ENCODE measurements around the gene KRT20. TPM values are rescaled to one million over a fixed set of nuclear protein-coding genes. Genes with fewer than 3 reads are reported as not detected.

The KRT20 gene
- total RNA-seq = 100 to 1,000 TPM; 207 to 797 (median 735) TPM

DNA sequence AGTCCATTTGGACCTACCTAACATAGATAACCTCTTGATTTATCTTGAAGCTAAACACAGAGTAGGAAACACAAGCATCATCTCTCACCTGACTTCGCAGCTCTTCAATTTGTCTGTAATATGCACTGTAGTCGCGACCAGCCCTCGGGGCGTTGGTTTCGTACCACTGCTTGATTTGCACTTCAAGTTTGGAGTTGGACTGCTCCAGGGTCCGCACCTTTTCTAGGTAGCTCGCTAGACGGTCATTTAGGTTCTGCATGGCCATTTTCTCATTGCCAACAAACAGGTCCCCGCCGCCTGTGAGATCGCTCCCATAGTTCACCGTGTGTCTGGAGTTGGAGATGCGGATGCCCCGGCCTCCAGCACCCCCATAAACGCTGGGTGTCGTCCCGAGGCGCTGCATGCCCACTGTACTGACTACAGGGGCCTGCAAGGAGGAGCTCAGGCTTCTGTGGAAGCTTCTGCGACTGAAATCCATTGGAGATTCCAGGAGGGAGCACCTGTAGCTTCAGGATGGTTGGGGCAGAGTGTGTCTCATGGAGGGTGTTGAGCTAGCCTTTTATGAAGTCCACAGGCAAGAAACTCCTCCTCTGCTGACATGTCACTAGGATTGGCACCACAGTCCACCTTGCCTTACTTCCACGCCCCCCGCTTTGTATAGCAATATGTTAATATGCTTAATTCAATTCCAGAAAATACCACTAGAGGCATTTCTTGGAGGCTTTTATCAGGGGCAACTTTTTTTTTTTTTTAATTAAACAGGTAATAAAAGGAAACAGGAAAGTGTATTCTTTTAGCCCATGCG, at the start of gene KRT20:
TSS of gene KRT20 (minus strand) at position 535 of the 805 bp plus-strand sequence. CDS start at position 478, 57 bp downstream.
- Histone ChIP-seq H3K9me3 (no peaks in the 10 kb centered on the region), H3K27ac (peak within 1 kb of the TSS; percentile 55 to 78 (median 72)), H3K36me3 (no peaks in the 10 kb centered on the region), H3K27me3 (peaks cover 12% of the 10 kb centered on the region), H3K4me1 (peaks cover 0 to 8% (median 1%) of the 10 kb centered on the region in 4 donors), H3K4me3 (peak within 1 kb of the TSS in 3 of 4 donors; percentile 17 to 46 (median 32))
- intact Hi-C loops (cut with DNase I; ENCODE audit: low total_unique reads) (no loop called here), in situ Hi-C loops (cut with MboI; ENCODE audit: low pct_ligation_motif_present in 1 of 4, low pct_unique_long_range_greater_than_20kb in 1 of 4, low sequenced_read_pairs in 3 of 4) (no loop called here)
- peak; percentile 67 for DNase-seq
- TF ChIP-seq EP300 (IDR thresholded peaks at IDR 0.05; ENCODE audit: low read depth) (no peak), POLR2A (IDR thresholded peaks at IDR 0.05) (peak; percentile 94), POLR2AphosphoS5 (IDR thresholded peaks at IDR 0.05) (peak; percentile 26 to 96 (median 93))
- TF ChIP-seq, protein P1, sequence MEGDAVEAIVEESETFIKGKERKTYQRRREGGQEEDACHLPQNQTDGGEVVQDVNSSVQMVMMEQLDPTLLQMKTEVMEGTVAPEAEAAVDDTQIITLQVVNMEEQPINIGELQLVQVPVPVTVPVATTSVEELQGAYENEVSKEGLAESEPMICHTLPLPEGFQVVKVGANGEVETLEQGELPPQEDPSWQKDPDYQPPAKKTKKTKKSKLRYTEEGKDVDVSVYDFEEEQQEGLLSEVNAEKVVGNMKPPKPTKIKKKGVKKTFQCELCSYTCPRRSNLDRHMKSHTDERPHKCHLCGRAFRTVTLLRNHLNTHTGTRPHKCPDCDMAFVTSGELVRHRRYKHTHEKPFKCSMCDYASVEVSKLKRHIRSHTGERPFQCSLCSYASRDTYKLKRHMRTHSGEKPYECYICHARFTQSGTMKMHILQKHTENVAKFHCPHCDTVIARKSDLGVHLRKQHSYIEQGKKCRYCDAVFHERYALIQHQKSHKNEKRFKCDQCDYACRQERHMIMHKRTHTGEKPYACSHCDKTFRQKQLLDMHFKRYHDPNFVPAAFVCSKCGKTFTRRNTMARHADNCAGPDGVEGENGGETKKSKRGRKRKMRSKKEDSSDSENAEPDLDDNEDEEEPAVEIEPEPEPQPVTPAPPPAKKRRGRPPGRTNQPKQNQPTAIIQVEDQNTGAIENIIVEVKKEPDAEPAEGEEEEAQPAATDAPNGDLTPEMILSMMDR (IDR thresholded peaks at IDR 0.05) = peak; percentile 11 to 60 (median 36)
- 68 to 83% methylated on average over 8 to 20 of the region's 23 CpGs for WGBS, 2 donors (ENCODE audit: low coverage in 1 of 2)

- Histone ChIP-seq H3K36me3 (no peaks in the 10 kb centered on the region), H3K27me3 (no peaks in the 10 kb centered on the region), H3K4me1 (peaks cover 0 to 10% (median 0%) of the 10 kb centered on the region in 4 donors), H3K27ac (no peak overlapping the region), H3K4me3 (no peak overlapping the region), H3K9me3 (no peaks in the 10 kb centered on the region)
- in situ Hi-C loops (cut with MboI; ENCODE audit: low pct_ligation_motif_present in 1 of 4, low pct_unique_long_range_greater_than_20kb in 1 of 4, low sequenced_read_pairs in 3 of 4) (no loop called here), intact Hi-C loops (cut with DNase I; ENCODE audit: low total_unique reads) (no loop called here)
- TF ChIP-seq POLR2A (IDR thresholded peaks at IDR 0.05) (no peak), EP300 (IDR thresholded peaks at IDR 0.05; ENCODE audit: low read depth) (no peak), POLR2AphosphoS5 (IDR thresholded peaks at IDR 0.05) (no peak)
- TF ChIP-seq, protein P1 (IDR thresholded peaks at IDR 0.05) = no peak
- 64% methylated on average over 2 of the region's 2 CpGs; no CpG with 5 or more reads in 1 of the 2 donors for WGBS, 2 donors (ENCODE audit: low coverage in 1 of 2)
- no peak for DNase-seq
Observed at GRCh38 chr17:40932608-40933007, 47.6 kb upstream of the KRT20 start.

- intact Hi-C loops (cut with DNase I; ENCODE audit: low total_unique reads) = no loop called here
- 57 to 80% methylated on average over 3 of the region's 3 CpGs for WGBS, 2 donors (ENCODE audit: low coverage in 1 of 2)
Observed at GRCh38 chr17:40931311-40931710, 46.3 kb upstream of the KRT20 start.

DNA sequence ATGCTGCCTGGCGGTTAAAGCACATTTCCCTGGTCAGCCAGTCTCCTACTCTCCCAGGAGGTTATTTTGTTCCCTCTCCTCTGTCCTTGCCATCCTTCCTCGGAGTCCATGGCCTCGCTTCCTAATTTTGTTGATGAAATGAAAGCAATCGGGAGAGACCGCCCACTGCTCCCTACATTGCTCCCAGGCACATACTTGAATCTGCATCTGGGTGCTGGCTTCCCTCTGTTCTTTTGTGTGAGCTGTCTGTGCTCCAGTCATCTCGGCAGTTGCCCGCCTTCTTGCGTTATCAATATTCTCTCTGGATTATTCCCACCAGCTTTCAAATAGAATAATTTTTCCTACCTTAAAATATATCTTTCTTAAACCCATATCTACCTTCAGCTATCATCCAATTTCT, 41.3 kb upstream of the KRT20 start:
- H3K4me3 ChIP-seq = no peak overlapping the region
- H3K4me1 ChIP-seq = no peaks in the 10 kb centered on the region
- TF ChIP-seq POLR2A (IDR thresholded peaks at IDR 0.05) = no peak
- no peak for TF ChIP-seq EP300 (IDR thresholded peaks at IDR 0.05; ENCODE audit: low read depth)
- TF ChIP-seq, protein P1 (IDR thresholded peaks at IDR 0.05) = no peak
- no peak for TF ChIP-seq POLR2AphosphoS5 (IDR thresholded peaks at IDR 0.05)
- peaks cover 16% of the 10 kb centered on the region for H3K27me3 ChIP-seq
- H3K9me3 ChIP-seq = no peaks in the 10 kb centered on the region
- in situ Hi-C loops (cut with MboI; ENCODE audit: low pct_ligation_motif_present in 1 of 4, low pct_unique_long_range_greater_than_20kb in 1 of 4, low sequenced_read_pairs in 3 of 4) = no loop called here
- no peak for DNase-seq
- no peak overlapping the region for H3K27ac ChIP-seq
- WGBS, 2 donors (ENCODE audit: low coverage in 1 of 2) = 79 to 81% methylated on average over 8 of the region's 8 CpGs
- intact Hi-C loops (cut with DNase I; ENCODE audit: low total_unique reads) = no loop called here
- no peaks in the 10 kb centered on the region for H3K36me3 ChIP-seq

More at GRCh38 chr17:40931311-40931710, 46.3 kb upstream of the KRT20 start:
- peaks cover 0 to 1% (median 0%) of the 10 kb centered on the region in 4 donors for H3K4me1 ChIP-seq
- H3K4me3 ChIP-seq = no peak overlapping the region
- TF ChIP-seq POLR2A (IDR thresholded peaks at IDR 0.05) = no peak
- TF ChIP-seq, protein P1 (IDR thresholded peaks at IDR 0.05) = no peak
- TF ChIP-seq POLR2AphosphoS5 (IDR thresholded peaks at IDR 0.05) = no peak
- TF ChIP-seq EP300 (IDR thresholded peaks at IDR 0.05; ENCODE audit: low read depth) = no peak
- no peaks in the 10 kb centered on the region for H3K36me3 ChIP-seq
- in situ Hi-C loops (cut with MboI; ENCODE audit: low pct_ligation_motif_present in 1 of 4, low pct_unique_long_range_greater_than_20kb in 1 of 4, low sequenced_read_pairs in 3 of 4) = no loop called here
- no peak overlapping the region for H3K27ac ChIP-seq
- H3K9me3 ChIP-seq = no peaks in the 10 kb centered on the region
- DNase-seq = no peak
- peaks cover 2% of the 10 kb centered on the region for H3K27me3 ChIP-seq
